PC-9 (cell line): ENCODE measurements around the gene TGDS. TPM values are rescaled to one million over a fixed set of nuclear protein-coding genes. Genes with fewer than 3 reads are reported as not detected.
A peak's percentile ranks its signal among the peaks of the same experiment; 100 is the strongest.
"Not testable (repeated sequence)": the region's sequence is repeated elsewhere in the genome, so short reads cannot be mapped to it uniquely, and the experiment has no call there.

ENCODE experiments used
- BruUV-seq: library from RNA; stranded (reverse); fragments of 400-500 nt; replicated peaks from 2 replicates; lab custom pipeline; 2021; lab: Mats Ljungman, UMichigan
- CTCF ChIA-PET: fragments of 300-600 bp; sonication (Branson Sonifier 250); formaldehyde crosslinking; loops from one replicate; lab custom pipeline; 2022; ENCODE audit warnings: antibody characterized with exemption; lab: Charles Lee
- POLR2A ChIA-PET: fragments of 300-600 bp; sonication (Branson Sonifier 250); formaldehyde crosslinking; loops from one replicate; lab custom pipeline; 2022; ENCODE audit warnings: antibody characterized with exemption; ENCODE audit not compliant: unreplicated experiment; lab: Charles Lee
- DNase-seq, 2 experiments: peaks; one replicate each; pipeline versions ENCODE4 v3.0.0 to v3.0.0-alpha.2; 2015 to 2022; ENCODE audit warnings: mixed read lengths in 1 of 2
- H2AFZ ChIP-seq: fragments of 200-600 bp; sonication (generic); 2 replicates; pipeline ENCODE4 v1.8.1; 2017; ENCODE audit warnings: antibody characterized with exemption
- H3F3A ChIP-seq: fragments of 200-600 bp; sonication (generic); 2 replicates; pipeline ENCODE4 v1.8.1; 2017; ENCODE audit warnings: antibody characterized with exemption, mild to moderate bottlenecking, low read depth; ENCODE audit not compliant: insufficient read depth
- H3K27ac ChIP-seq: fragments of 200-600 bp; sonication (generic); 2 replicates; pipeline ENCODE4 v1.6.1; 2016; ENCODE audit warnings: mixed run types
- H3K27me3 ChIP-seq: fragments of 200-600 bp; sonication (generic); 2 replicates; pipeline ENCODE4 v1.6.1; 2016; ENCODE audit warnings: low read depth, mixed run types; ENCODE audit not compliant: insufficient read depth
- H3K36me3 ChIP-seq: fragments of 200-600 bp; sonication (generic); 2 replicates; pipeline ENCODE4 v1.6.1; 2016; ENCODE audit warnings: low read depth, mixed run types
- H3K4me1 ChIP-seq: fragments of 200-600 bp; sonication (generic); replicated peaks from 2 replicates; pipeline ENCODE4 v1.6.1; 2016; ENCODE audit warnings: mixed run types; ENCODE audit not compliant: insufficient read depth
- H3K4me2 ChIP-seq: fragments of 200-600 bp; sonication (generic); 2 replicates; pipeline ENCODE4 v1.6.1; 2017; ENCODE audit warnings: mixed run types
- H3K4me3 ChIP-seq: fragments of 200-600 bp; sonication (generic); 2 replicates; pipeline ENCODE4 v1.6.1; 2016; ENCODE audit warnings: mixed run types
- H3K79me2 ChIP-seq: fragments of 200-600 bp; sonication (generic); 2 replicates; pipeline ENCODE4 v1.6.1; 2017; ENCODE audit warnings: low read depth, mixed run types
- H3K9me2 ChIP-seq: fragments of 200-600 bp; sonication (generic); 2 replicates; pipeline ENCODE4 v1.8.1; 2017; ENCODE audit warnings: mild to moderate bottlenecking; ENCODE audit not compliant: insufficient read depth
- H3K9me3 ChIP-seq: fragments of 200-600 bp; sonication (generic); 2 replicates; pipeline ENCODE4 v1.8.1; 2016; ENCODE audit warnings: low read depth; ENCODE audit not compliant: insufficient read depth
- H4K20me1 ChIP-seq: fragments of 200-600 bp; sonication (generic); 2 replicates; pipeline ENCODE4 v1.8.1; 2017; ENCODE audit not compliant: insufficient read depth
- CTCF ChIP-seq: fragments of 200-600 bp; sonication (generic); conservative IDR thresholded peaks from 2 replicates; pipeline ENCODE4 v1.6.1; 2017; ENCODE audit warnings: mixed run types, antibody characterized with exemption, mild to moderate bottlenecking, moderate library complexity
- EZH2 ChIP-seq: fragments of 200-600 bp; sonication (generic); IDR thresholded peaks from 2 replicates; pipeline ENCODE4 v1.8.0; 2017; ENCODE audit warnings: antibody characterized with exemption, low read depth
- intact Hi-C: fragments of 100-400 bp; cut with micrococcal nuclease; formaldehyde crosslinking; loops from one replicate; pipeline ENCODE4 v1.10.0; 2022; ENCODE audit not compliant: unreplicated experiment
- total RNA-seq: library from RNA; stranded (reverse); gene quantifications from 2 replicates; pipeline ENCODE4 v1.2.3, GENCODE V29; 2021

TGDS gene
- total RNA-seq, 1 experiment from 2014 or later, result 6.2 TPM

- no peaks in the 10 kb centered on the region for H3K36me3 ChIP-seq
- CTCF ChIA-PET, result no interaction called here
- TF ChIP-seq CTCF (no peak), EZH2 (no peak)
- no peak overlapping the region for H2AFZ ChIP-seq
- H3F3A ChIP-seq, result no peaks in the 10 kb centered on the region
- no peaks in the 10 kb centered on the region for H3K9me2 ChIP-seq
- no peaks in the 10 kb centered on the region for H3K27me3 ChIP-seq
- H3K4me2 ChIP-seq, result no peak overlapping the region
- POLR2A ChIA-PET, result no interaction called here
- H3K9me3 ChIP-seq, result no peaks in the 10 kb centered on the region; the same call in 1 of the 2 replicates
- H3K4me3 ChIP-seq, result no peak overlapping the region
- no peak overlapping the region for H3K27ac ChIP-seq
- no peaks in the 10 kb centered on the region for H4K20me1 ChIP-seq
- H3K4me1 ChIP-seq, result peaks cover 14% of the 10 kb centered on the region
- no TSS peak for BruUV-seq
- DNase-seq, result peak in 1 of 2 experiments; percentile 38
- intact Hi-C loops, result no loop called here
- no peaks in the 10 kb centered on the region for H3K79me2 ChIP-seq
These were observed 60.7 kb downstream of the TGDS start for GRCh38 chr13:94535231-94535630.

- no TSS peak for BruUV-seq
- H3K27me3 ChIP-seq, result no peaks in the 10 kb centered on the region
These were observed 61.8 kb downstream of the TGDS start for GRCh38 chr13:94534166-94534565.

GRCh38 chr13:94532278-94532677, 63.7 kb downstream of the TGDS start:
- H3K4me2 ChIP-seq, H3K27ac ChIP-seq, CTCF ChIA-PET, H3K4me1 ChIP-seq, DNase-seq, H3F3A ChIP-seq, H3K4me3 ChIP-seq, intact Hi-C loops, H3K36me3 ChIP-seq, H3K9me3 ChIP-seq, H3K27me3 ChIP-seq, BruUV-seq, H3K79me2 ChIP-seq, H4K20me1 ChIP-seq, H2AFZ ChIP-seq, POLR2A ChIA-PET, H3K9me2 ChIP-seq: not testable (repeated sequence)

More at GRCh38 chr13:94534166-94534565, 61.8 kb downstream of the TGDS start:
- POLR2A ChIA-PET, result no interaction called here
- no peak overlapping the region for H2AFZ ChIP-seq
- no peaks in the 10 kb centered on the region; the same call in 1 of the 2 replicates for H3K9me3 ChIP-seq
- H3K4me2 ChIP-seq, result no peak overlapping the region
- H3K27ac ChIP-seq, result no peak overlapping the region
- no peak overlapping the region for H3K4me3 ChIP-seq
- intact Hi-C loops, result no loop called here
- H4K20me1 ChIP-seq, result no peaks in the 10 kb centered on the region
- no peaks in the 10 kb centered on the region for H3F3A ChIP-seq
- peak in 1 of 2 experiments; percentile 31 for DNase-seq
- TF ChIP-seq CTCF (no peak), EZH2 (no peak)
- CTCF ChIA-PET, result no interaction called here
- no peaks in the 10 kb centered on the region for H3K9me2 ChIP-seq
- H3K36me3 ChIP-seq, result no peaks in the 10 kb centered on the region
- H3K4me1 ChIP-seq, result peaks cover 14% of the 10 kb centered on the region
- no peaks in the 10 kb centered on the region for H3K79me2 ChIP-seq

GRCh38 chr13:94526956-94527355, 69.0 kb downstream of the TGDS start:
- H3K27me3 ChIP-seq, result peaks cover 31% of the 10 kb centered on the region
- H3K79me2 ChIP-seq, CTCF ChIA-PET, H2AFZ ChIP-seq, H3K9me2 ChIP-seq, H3K4me1 ChIP-seq, H4K20me1 ChIP-seq, H3F3A ChIP-seq, H3K4me2 ChIP-seq, H3K27ac ChIP-seq, BruUV-seq, H3K4me3 ChIP-seq, H3K36me3 ChIP-seq, DNase-seq, POLR2A ChIA-PET, H3K9me3 ChIP-seq, intact Hi-C loops: not testable (repeated sequence)
